ENCODE measurements around the gene MS4A15.

DNA sequence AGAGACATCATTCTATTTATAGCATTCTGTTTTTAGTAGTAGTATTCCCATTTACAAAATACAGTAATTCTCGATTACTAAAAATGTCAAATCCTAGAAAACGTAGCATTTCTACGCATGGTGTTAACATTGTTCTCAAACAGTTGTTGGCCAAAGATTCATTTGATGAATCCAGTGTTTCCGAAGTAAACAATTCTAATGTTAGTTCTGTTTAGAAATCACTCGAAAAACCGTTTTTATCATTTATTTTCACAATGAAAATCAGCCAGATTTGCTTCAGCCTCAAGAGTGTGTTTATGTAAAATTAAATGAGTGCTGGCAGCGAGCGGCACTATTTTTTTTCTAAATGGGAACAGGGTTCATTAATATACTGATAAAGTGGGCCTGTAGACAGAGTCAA is 25.1 kb upstream of the MS4A15 start:
- no peak for TF ChIP-seq GATA2 (IDR thresholded peaks at IDR 0.05; ENCODE audit: low read depth, low read length)
- TF ChIP-seq GATA3 (IDR thresholded peaks at IDR 0.05; ENCODE audit: low read depth, low read length): no peak
